HepG2 (cell line): ENCODE results near the gene FKBP1A. TPM values are rescaled to one million over a fixed set of nuclear protein-coding genes. Genes with fewer than 3 reads are reported as not detected.

ENCODE experiments used
- AFF4 ChIP-seq: sonication (generic); formaldehyde crosslinking; IDR thresholded peaks from 2 replicates; pipeline ENCODE4 v1.4.0; 2020; ENCODE audit warnings: missing genetic modification reagents
- ASH2L ChIP-seq: fragments of 300-600, 200-600 bp; sonication (generic); IDR thresholded peaks from 2 replicates; pipeline ENCODE4 v1.7.0; 2017; ENCODE audit warnings: low read depth, mild to moderate bottlenecking, moderate library complexity, mixed read lengths, low read length; ENCODE audit not compliant: insufficient read length
- FOXP4 ChIP-seq: sonication (generic); formaldehyde crosslinking; IDR thresholded peaks from 2 replicates; pipeline ENCODE4 v1.4.0; 2020; ENCODE audit warnings: missing genetic modification reagents
- GABPB1 ChIP-seq: IDR thresholded peaks from 2 replicates; pipeline ENCODE4 v1.6.1; 2016; ENCODE audit warnings: mild to moderate bottlenecking, missing genetic modification reagents, moderate library complexity, missing compliant biosample characterization
- SATB2 ChIP-seq: sonication (generic); formaldehyde crosslinking; IDR thresholded peaks from 2 replicates; pipeline ENCODE4 v1.5.0; 2020; ENCODE audit warnings: missing genetic modification reagents
- ZNF639 ChIP-seq: conservative IDR thresholded peaks from 2 replicates; pipeline ENCODE4 v1.6.1; 2018; ENCODE audit warnings: missing genetic modification reagents
- polyA plus RNA-seq, 8 experiments: library from polyadenylated mRNA; depleted of rRNA in 3 of 8; stranded (reverse) in 7 of 8; unstranded in 1 of 8; fragments of >200 nt; fragmentation: Illumina TruSeq in 4 of 8; extraction: Trizol in 4 of 8; gene quantifications; 2 replicates each; pipeline versions ENCODE4 v1.2.1 to v1.2.3, GENCODE V29; 2011 to 2016; ENCODE audit warnings: low read depth in 4 of 8, missing spikeins in 1 of 8, mixed read lengths in 1 of 8; ENCODE audit not compliant: insufficient read depth in 1 of 8
- total RNA-seq, 5 experiments: library from RNA; depleted of rRNA; stranded (reverse); fragments of >200 nt; fragmentation: Illumina TruSeq; extraction: Trizol; gene quantifications; 2 replicates each; pipeline ENCODE4 v1.2.3, GENCODE V29; 2016; ENCODE audit warnings: low read depth in 1 of 5
- TF ChIP-seq, protein P1 (sequence below): sonication (generic); formaldehyde crosslinking; IDR thresholded peaks from 2 replicates; pipeline ENCODE4 v1.5.0; 2020; ENCODE audit warnings: mild to moderate bottlenecking, missing genetic modification reagents, borderline replicate concordance
- TF ChIP-seq, protein P2 (sequence below): IDR thresholded peaks from 2 replicates; pipeline ENCODE4 v1.6.1; 2016; ENCODE audit warnings: low read depth

Gene FKBP1A
- total and polyA plus RNA-seq, 2 of the 13 experiments (the other 11 are each of a cell fraction or from before 2014, with no cell fraction given), result 119 to 468 TPM

GRCh38 chr20:1392693-1393506 is at the start of gene FKBP1A (continued):
- peak; percentile 26; the same call in 1 of the 2 replicates for TF ChIP-seq FOXP4 (CRISPR knock-in tag)
- peak; percentile 90 for TF ChIP-seq ASH2L
- no peak for TF ChIP-seq SATB2 (CRISPR knock-in tag)
- no peak; the same call in 1 of the 2 replicates for TF ChIP-seq AFF4 (CRISPR knock-in tag)
- TF ChIP-seq, protein P1, sequence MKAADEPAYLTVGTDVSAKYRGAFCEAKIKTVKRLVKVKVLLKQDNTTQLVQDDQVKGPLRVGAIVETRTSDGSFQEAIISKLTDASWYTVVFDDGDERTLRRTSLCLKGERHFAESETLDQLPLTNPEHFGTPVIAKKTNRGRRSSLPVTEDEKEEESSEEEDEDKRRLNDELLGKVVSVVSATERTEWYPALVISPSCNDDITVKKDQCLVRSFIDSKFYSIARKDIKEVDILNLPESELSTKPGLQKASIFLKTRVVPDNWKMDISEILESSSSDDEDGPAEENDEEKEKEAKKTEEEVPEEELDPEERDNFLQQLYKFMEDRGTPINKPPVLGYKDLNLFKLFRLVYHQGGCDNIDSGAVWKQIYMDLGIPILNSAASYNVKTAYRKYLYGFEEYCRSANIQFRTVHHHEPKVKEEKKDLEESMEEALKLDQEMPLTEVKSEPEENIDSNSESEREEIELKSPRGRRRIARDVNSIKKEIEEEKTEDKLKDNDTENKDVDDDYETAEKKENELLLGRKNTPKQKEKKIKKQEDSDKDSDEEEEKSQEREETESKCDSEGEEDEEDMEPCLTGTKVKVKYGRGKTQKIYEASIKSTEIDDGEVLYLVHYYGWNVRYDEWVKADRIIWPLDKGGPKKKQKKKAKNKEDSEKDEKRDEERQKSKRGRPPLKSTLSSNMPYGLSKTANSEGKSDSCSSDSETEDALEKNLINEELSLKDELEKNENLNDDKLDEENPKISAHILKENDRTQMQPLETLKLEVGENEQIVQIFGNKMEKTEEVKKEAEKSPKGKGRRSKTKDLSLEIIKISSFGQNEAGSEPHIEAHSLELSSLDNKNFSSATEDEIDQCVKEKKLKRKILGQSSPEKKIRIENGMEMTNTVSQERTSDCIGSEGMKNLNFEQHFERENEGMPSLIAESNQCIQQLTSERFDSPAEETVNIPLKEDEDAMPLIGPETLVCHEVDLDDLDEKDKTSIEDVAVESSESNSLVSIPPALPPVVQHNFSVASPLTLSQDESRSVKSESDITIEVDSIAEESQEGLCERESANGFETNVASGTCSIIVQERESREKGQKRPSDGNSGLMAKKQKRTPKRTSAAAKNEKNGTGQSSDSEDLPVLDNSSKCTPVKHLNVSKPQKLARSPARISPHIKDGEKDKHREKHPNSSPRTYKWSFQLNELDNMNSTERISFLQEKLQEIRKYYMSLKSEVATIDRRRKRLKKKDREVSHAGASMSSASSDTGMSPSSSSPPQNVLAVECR (CRISPR knock-in tag), result peak; percentile 99
- TF ChIP-seq ZNF639 (CRISPR knock-in tag), result peak; percentile 63; the same call in 1 of the 2 replicates
- TF ChIP-seq GABPB1 (CRISPR knock-in tag), result peak; percentile 97
- TF ChIP-seq, protein P2, sequence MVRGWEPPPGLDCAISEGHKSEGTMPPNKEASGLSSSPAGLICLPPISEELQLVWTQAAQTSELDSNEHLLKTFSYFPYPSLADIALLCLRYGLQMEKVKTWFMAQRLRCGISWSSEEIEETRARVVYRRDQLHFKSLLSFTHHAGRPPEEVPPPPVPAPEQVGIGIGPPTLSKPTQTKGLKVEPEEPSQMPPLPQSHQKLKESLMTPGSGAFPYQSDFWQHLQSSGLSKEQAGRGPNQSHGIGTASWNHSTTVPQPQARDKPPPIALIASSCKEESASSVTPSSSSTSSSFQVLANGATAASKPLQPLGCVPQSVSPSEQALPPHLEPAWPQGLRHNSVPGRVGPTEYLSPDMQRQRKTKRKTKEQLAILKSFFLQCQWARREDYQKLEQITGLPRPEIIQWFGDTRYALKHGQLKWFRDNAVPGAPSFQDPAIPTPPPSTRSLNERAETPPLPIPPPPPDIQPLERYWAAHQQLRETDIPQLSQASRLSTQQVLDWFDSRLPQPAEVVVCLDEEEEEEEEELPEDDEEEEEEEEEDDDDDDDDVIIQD, result peak; percentile 58; the same call in 1 of the 2 replicates
